Epidermal melanocyte (primary cell): ENCODE data around the gene APOC1.
"Not testable (repeated sequence)": the region's sequence is repeated elsewhere in the genome, so short reads cannot be mapped to it uniquely, and the experiment has no call there.

Experiments
- DNase-seq: peaks from one replicate; pipeline ENCODE4 v3.0.0; 2011; ENCODE audit warnings: low spot score; ENCODE audit not compliant: insufficient read length

APOC1 gene

DNA sequence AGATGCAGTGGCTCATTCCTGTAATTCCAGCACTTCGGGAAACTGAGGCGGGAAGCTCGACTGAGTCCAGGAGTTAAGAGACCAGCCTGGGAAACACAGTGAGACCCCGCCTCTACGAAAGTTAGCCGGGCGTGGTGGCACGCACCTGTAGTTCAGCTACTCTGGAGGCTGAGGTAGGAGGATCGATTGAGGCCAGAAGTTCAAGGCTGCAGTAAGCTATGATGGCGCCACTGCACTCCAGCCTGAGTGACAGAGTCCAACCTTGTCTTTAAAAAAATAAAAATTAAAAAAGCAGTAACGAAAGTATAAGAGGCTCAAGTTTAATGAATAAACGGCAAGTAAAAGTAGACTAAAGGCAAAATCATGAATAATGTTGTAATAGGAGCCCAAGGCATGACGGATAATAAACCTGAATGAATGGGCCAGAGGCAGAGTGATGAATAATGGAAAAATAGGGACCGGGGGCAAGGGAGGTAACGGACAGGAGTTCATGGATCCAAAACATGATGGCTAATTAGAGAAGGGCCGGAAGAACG, 24.5 kb upstream of the APOC1 start:
- no peak for DNase-seq

DNA sequence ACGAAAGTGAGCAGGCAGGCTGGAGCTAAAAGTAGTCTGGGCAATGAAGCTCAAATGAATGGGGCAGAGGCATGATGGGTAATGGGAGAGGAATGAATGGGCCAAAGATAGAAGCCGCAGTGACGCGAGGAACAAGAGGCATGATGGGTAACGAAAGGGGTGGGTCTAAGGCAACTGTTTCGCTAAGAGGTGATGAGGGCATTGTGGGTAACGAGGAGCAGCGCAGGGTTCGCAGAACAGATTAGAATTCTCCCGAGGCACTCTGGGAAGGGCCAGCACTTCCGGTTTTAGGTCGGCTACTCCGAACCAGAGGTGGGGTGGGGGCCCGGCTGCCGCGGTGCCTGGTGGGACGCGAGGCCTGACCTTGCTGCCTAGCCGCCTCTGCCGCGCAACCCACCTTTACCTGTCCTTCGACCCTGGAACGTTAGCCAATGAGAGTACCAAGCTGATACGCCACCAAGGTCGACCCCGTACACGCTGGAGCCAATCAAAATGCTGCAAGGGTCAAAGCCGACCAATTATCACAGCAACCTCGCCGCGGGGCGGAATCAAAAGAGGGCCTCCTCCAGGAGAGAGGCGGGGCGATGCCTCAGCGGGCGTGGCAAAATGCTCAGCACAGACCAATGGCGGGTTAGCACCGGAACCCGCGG, 23.9 kb upstream of the APOC1 start:
- DNase-seq: peak; percentile 97

- DNase-seq: peak; percentile 99
Measured at GRCh38 chr19:44891016-44891882, 23.2 kb upstream of the APOC1 start, which contains the start of gene TOMM40. TSS of gene TOMM40 (plus strand) at chr19:44891254. CDS start at chr19:44891416, 162 bp downstream.

DNA sequence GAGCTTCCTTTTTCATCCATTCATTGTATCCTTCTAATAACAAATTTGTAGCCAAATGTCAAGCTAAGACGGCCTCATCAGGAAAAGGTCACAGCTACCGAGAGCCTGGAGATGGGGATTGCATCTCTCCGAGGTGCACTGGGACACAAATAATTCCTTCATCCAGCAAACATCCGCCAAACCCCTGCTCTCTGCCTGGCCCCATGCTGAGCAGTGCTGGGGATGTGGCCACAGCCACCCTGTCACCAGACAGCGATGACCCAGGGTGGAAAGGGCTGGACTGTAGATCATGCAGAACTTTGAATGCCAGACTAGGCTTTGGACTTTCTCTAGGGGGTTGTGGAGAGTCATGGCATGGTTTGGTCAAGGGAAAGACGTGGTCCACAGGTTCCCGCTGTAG, 21.5 kb upstream of the APOC1 start:
- DNase-seq: no peak

GRCh38 chr19:44893332-44894051, 20.9 kb upstream of the APOC1 start:
- no peak for DNase-seq

DNA sequence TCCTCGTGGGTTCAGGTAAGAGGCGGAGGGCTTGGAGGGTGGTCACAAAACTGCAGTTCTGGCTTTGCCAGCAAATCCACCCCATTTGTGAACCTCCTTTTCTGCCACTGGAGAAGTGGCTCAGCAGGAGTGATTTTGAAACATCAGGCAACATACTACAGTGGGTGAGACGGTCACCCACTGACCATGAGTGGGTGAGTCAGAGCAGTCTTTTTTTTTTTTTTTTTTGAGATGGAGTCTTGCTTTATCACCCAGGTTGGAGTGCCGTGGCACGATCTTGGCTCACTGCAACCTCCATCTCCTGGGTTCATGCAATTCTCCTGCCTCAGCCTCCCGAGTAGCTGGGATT, 20.4 kb upstream of the APOC1 start:
- no peak for DNase-seq

DNA sequence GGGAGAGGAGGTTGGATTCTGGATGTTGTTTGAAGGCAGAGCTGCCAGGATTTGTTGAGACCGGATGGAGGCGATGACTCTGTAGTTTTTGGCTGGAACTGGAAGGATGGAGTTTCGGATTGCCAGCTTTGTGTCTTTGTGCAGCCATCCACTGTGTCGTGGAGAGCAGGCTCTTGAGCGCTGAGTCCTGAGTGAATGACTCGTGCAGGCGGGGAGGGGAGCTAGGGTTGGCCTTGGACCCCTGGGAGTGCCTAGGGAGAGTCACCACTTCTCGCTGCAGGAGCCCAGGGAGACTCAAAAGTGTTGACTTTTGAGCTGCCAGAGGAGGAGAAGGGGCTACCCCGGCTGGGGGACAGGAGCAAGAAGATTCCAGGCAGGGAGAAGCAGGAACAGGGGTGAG, 19.5 kb upstream of the APOC1 start:
- no peak for DNase-seq

DNA sequence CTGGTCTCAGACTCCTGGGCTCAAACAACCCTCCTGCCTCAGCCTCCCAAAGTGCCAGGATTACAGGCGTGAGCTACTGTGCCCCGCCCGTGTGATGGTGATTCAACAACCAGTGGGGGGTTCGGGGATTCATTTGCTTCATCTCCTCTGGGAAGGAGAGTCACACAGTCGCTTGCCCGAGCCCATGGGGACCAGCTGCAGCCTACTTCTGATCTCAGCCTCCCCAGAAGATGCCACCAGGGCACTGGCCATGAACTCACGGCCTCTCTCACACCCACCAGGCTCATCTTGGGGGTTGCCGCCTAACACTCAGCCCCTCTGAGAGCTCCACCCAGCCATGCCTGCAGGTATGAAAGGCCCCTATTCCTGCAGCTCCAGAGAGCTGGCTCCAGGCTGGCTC, 16.6 kb upstream of the APOC1 start:
- DNase-seq: no peak

GRCh38 chr19:44900328-44901244, 13.8 kb upstream of the APOC1 start:
- DNase-seq: no peak

GRCh38 chr19:44903216-44903601, 11.2 kb upstream of the APOC1 start:
- DNase-seq: no peak

DNA sequence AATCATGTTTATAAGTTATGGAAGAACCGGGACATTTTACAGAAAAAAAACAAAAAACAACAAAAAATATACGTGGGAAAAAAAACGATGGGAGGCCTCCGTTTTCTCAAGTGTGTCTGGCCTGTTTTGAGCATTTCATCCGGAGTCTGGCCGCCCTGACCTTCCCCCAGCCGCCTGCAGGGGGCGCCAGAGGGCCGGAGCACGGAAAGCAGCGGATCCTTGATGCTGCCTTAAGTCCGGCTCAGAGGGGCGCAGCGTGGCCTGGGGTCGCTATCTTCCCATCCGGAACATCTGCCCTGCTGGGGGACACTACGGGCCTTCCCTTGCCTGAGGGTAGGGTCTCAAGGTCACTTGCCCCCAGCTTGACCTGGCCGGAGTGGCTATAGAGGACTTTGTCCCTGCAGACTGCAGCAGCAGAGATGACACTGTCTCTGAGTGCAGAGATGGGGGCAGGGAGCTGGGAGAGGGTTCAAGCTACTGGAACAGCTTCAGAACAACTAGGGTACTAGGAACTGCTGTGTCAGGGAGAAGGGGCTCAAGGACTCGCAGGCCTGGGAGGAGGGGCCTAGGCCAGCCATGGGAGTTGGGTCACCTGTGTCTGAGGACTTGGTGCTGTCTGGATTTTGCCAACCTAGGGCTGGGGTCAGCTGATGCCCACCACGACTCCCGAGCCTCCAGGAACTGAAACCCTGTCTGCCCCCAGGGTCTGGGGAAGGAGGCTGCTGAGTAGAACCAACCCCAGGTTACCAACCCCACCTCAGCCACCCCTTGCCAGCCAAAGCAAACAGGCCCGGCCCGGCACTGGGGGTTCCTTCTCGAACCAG, 10.6 kb upstream of the APOC1 start:
- DNase-seq: peak; percentile 75

DNA sequence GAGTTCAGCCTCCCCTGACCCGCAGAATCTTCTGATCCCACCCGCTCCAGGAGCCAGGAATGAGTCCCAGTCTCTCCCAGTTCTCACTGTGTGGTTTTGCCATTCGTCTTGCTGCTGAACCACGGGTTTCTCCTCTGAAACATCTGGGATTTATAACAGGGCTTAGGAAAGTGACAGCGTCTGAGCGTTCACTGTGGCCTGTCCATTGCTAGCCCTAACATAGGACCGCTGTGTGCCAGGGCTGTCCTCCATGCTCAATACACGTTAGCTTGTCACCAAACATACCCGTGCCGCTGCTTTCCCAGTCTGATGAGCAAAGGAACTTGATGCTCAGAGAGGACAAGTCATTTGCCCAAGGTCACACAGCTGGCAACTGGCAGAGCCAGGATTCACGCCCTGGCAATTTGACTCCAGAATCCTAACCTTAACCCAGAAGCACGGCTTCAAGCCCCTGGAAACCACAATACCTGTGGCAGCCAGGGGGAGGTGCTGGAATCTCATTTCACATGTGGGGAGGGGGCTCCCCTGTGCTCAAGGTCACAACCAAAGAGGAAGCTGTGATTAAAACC, 9.9 kb upstream of the APOC1 start:
- DNase-seq: no peak

DNA sequence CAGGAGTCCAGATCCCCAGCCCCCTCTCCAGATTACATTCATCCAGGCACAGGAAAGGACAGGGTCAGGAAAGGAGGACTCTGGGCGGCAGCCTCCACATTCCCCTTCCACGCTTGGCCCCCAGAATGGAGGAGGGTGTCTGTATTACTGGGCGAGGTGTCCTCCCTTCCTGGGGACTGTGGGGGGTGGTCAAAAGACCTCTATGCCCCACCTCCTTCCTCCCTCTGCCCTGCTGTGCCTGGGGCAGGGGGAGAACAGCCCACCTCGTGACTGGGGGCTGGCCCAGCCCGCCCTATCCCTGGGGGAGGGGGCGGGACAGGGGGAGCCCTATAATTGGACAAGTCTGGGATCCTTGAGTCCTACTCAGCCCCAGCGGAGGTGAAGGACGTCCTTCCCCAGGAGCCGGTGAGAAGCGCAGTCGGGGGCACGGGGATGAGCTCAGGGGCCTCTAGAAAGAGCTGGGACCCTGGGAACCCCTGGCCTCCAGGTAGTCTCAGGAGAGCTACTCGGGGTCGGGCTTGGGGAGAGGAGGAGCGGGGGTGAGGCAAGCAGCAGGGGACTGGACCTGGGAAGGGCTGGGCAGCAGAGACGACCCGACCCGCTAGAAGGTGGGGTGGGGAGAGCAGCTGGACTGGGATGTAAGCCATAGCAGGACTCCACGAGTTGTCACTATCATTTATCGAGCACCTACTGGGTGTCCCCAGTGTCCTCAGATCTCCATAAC, 8.8 kb upstream of the APOC1 start, which contains the start of gene APOE:
APOE (plus strand) TSS at position 360 of the 724 bp plus-strand sequence. CDS start 829 bp downstream, outside the sequence.
- DNase-seq: peak; percentile 87

- DNase-seq: no peak
Measured at GRCh38 chr19:44907613-44908012, 6.8 kb upstream of the APOC1 start.

- no peak for DNase-seq
Measured at GRCh38 chr19:44908074-44908835, 6.2 kb upstream of the APOC1 start.

DNA sequence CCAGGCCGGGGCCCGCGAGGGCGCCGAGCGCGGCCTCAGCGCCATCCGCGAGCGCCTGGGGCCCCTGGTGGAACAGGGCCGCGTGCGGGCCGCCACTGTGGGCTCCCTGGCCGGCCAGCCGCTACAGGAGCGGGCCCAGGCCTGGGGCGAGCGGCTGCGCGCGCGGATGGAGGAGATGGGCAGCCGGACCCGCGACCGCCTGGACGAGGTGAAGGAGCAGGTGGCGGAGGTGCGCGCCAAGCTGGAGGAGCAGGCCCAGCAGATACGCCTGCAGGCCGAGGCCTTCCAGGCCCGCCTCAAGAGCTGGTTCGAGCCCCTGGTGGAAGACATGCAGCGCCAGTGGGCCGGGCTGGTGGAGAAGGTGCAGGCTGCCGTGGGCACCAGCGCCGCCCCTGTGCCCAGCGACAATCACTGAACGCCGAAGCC, 5.6 kb upstream of the APOC1 start:
- no peak for DNase-seq

GRCh38 chr19:44909775-44910174, 4.6 kb upstream of the APOC1 start:
- no peak for DNase-seq

GRCh38 chr19:44911896-44912295, 2.5 kb upstream of the APOC1 start:
- not testable (repeated sequence) for DNase-seq
